ENCODE data around the gene TICAM1. TPM values are rescaled to one million over a fixed set of nuclear protein-coding genes. Genes with fewer than 3 reads are reported as not detected.

Gene TICAM1
- total and polyA plus RNA-seq, 10 of the 15 experiments (the other 5 are each of a cell fraction or from before 2014, with no cell fraction given), result 0.31 to 31.1 (median 5.3) TPM

DNA sequence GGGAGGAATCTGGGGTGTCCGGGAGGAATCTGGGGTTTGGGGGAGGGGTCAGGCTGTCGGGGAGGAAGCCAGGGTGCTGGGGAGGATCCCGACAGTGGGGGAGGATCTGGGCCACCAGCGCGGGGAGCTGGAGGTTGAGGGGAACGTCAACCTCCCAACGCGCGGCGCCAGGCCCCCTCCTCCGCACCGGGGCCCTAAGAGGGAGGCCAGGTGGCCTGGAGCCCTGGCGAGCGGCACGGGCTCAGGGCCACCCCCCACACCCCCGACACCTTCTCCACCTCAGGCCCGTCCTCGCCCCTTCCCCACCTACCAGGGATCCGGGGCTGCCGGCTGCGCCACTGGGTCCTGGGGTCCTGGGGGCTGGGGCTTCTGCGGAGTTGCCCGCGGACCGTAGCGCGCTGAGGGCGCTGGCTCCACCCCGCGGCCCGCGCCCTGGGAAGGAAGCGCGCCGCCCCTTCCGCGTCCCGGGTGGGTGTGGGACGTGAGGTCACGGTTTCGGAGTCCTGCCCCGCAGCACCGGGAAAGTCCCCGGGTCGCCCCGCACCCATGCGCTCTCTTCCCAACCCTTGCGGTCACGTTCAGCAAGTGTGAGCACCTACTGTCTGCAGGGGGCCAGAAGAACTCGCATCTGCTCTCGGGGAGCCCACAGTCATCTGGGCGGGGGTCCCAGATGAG is at the start of gene TICAM1 (continued):
- no peak for TF ChIP-seq PRDM15 (CRISPR knock-in tag; IDR thresholded peaks at IDR 0.05)
- TF ChIP-seq CHD2 (IDR thresholded peaks at IDR 0.05; ENCODE audit: borderline replicate concordance, low read depth, low read length), result peak; percentile 74; the same call in 1 of the 2 replicates
- TF ChIP-seq TARDBP (IDR thresholded peaks at IDR 0.05; ENCODE audit: borderline replicate concordance), result no peak
- TF ChIP-seq, protein P1, sequence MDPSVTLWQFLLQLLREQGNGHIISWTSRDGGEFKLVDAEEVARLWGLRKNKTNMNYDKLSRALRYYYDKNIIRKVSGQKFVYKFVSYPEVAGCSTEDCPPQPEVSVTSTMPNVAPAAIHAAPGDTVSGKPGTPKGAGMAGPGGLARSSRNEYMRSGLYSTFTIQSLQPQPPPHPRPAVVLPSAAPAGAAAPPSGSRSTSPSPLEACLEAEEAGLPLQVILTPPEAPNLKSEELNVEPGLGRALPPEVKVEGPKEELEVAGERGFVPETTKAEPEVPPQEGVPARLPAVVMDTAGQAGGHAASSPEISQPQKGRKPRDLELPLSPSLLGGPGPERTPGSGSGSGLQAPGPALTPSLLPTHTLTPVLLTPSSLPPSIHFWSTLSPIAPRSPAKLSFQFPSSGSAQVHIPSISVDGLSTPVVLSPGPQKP (IDR thresholded peaks at IDR 0.05; ENCODE audit: low read depth, low read length), result no peak
- TF ChIP-seq IRF4 (IDR thresholded peaks at IDR 0.05; ENCODE audit: low read depth, low read length), result 0 out of 2 replicates have a peak, but pooled peaks have one; percentile 41
- peak; percentile 89 for TF ChIP-seq PAX5 (IDR thresholded peaks at IDR 0.05; ENCODE audit: borderline replicate concordance, low read depth, low read length)
- no peak for TF ChIP-seq KAT2A (conservative IDR thresholded peaks at IDR 0.05; ENCODE audit: control insufficient read depth, low read depth, low read length)
- no peak for TF ChIP-seq CBX3 (IDR thresholded peaks at IDR 0.05; ENCODE audit: borderline replicate concordance, low read depth)
- peak; percentile 70; the same call in 1 of the 2 replicates for TF ChIP-seq TBL1XR1 (IDR thresholded peaks at IDR 0.05; ENCODE audit: low read depth, low read length)
- no peak for TF ChIP-seq MYC (IDR thresholded peaks at IDR 0.05; ENCODE audit: insufficient read depth, insufficient read length, insufficient replicate concordance, low read length, severe bottlenecking)
- TF ChIP-seq CEBPB (IDR thresholded peaks at IDR 0.05; ENCODE audit: borderline replicate concordance in 1 of 2, low read depth in 2 of 2, low read length in 2 of 2), result no peak
- no peak for TF ChIP-seq ASH2L (IDR thresholded peaks at IDR 0.05; ENCODE audit: borderline replicate concordance, low read depth)
- TF ChIP-seq, protein P2, sequence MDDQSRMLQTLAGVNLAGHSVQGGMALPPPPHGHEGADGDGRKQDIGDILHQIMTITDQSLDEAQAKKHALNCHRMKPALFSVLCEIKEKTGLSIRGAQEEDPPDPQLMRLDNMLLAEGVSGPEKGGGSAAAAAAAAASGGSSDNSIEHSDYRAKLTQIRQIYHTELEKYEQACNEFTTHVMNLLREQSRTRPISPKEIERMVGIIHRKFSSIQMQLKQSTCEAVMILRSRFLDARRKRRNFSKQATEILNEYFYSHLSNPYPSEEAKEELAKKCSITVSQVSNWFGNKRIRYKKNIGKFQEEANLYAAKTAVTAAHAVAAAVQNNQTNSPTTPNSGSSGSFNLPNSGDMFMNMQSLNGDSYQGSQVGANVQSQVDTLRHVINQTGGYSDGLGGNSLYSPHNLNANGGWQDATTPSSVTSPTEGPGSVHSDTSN (IDR thresholded peaks at IDR 0.05; ENCODE audit: insufficient replicate concordance, low read depth, low read length), result no peak
- no peak; a peak in 1 of 4 replicates for TF ChIP-seq EP300 (IDR thresholded peaks at IDR 0.05; ENCODE audit: borderline replicate concordance in 1 of 2, control insufficient read depth in 1 of 2, low read depth in 2 of 2, low read length in 2 of 2)
- TF ChIP-seq POLR2AphosphoS5 (IDR thresholded peaks at IDR 0.05; ENCODE audit: low read length), result peak; percentile 83
- no peak for TF ChIP-seq PAX8 (IDR thresholded peaks at IDR 0.05)
- TF ChIP-seq PML (IDR thresholded peaks at IDR 0.05; ENCODE audit: low read length), result peak; percentile 72; the same call in 1 of the 2 replicates
- TF ChIP-seq NFXL1 (IDR thresholded peaks at IDR 0.05; ENCODE audit: borderline replicate concordance), result no peak
- no peak for TF ChIP-seq CBX5 (IDR thresholded peaks at IDR 0.05; ENCODE audit: low read depth)
- TF ChIP-seq RAD51 (IDR thresholded peaks at IDR 0.05), result no peak
- TF ChIP-seq WRNIP1 (IDR thresholded peaks at IDR 0.05; ENCODE audit: borderline replicate concordance, low read depth, low read length), result no peak
- TF ChIP-seq BHLHE40 (IDR thresholded peaks at IDR 0.05; ENCODE audit: borderline replicate concordance in 1 of 2, low read depth in 2 of 2, low read length in 1 of 2), result peak; percentile 89 to 93
- TF ChIP-seq SIX5 (IDR thresholded peaks at IDR 0.05; ENCODE audit: low read depth, low read length, severe bottlenecking), result no peak
- TF ChIP-seq CHD1 (IDR thresholded peaks at IDR 0.05; ENCODE audit: low read depth, low read length), result no peak
- TF ChIP-seq ATF7 (IDR thresholded peaks at IDR 0.05; ENCODE audit: low read depth), result peak; percentile 61
